Thymus (tissue), 11 donors: ENCODE results near the gene MXD1. TPM values are rescaled to one million over a fixed set of nuclear protein-coding genes. Genes with fewer than 3 reads are reported as not detected.

ENCODE experiments used
- DNase-seq, 9 donors: peaks; one replicate each; pipeline ENCODE4 v3.0.0-alpha.2; 2013; ENCODE audit warnings: low spot score in 9 of 9, low read depth in 6 of 9, missing footprints in 1 of 9
- H3K27ac ChIP-seq, 2 donors: one replicate each; pipeline ENCODE4 v1.5.1; 2013; ENCODE audit warnings: control low read depth in 1 of 2, low read depth in 1 of 2, low read length in 1 of 2, mild to moderate bottlenecking in 1 of 2, moderate library complexity in 1 of 2
- H3K27me3 ChIP-seq, 2 donors: one replicate each; pipeline ENCODE4 v1.5.1; 2013; ENCODE audit warnings: low read length in 1 of 2; ENCODE audit not compliant: control insufficient read depth in 2 of 2, insufficient read depth in 1 of 2
- H3K36me3 ChIP-seq, 2 donors: one replicate each; pipeline ENCODE4 v1.5.1; 2013; ENCODE audit warnings: low read length in 1 of 2, mild to moderate bottlenecking in 1 of 2, moderate library complexity in 1 of 2; ENCODE audit not compliant: control insufficient read depth in 2 of 2, insufficient read depth in 2 of 2
- H3K4me1 ChIP-seq, 2 donors: one replicate each; pipeline ENCODE4 v1.5.1; 2013; ENCODE audit warnings: low read length in 2 of 2; ENCODE audit not compliant: control insufficient read depth in 2 of 2, insufficient read depth in 2 of 2
- H3K4me3 ChIP-seq, 2 donors: one replicate each; pipeline ENCODE4 v1.5.1; 2013; ENCODE audit warnings: low read length in 2 of 2, control low read depth in 1 of 2, mild to moderate bottlenecking in 1 of 2
- H3K9me3 ChIP-seq, 2 donors: one replicate each; pipeline ENCODE4 v1.5.1; 2013; ENCODE audit warnings: low read length in 1 of 2, mild to moderate bottlenecking in 1 of 2; ENCODE audit not compliant: control insufficient read depth in 2 of 2, insufficient read depth in 1 of 2
- WGBS: extraction: QIAGEN DNeasy Blood & Tissue Kit; methylation state at CpG from one replicate; pipeline ENCODE4 v1.1.7; 2013; 5-methylcytosine and 5-hydroxymethylcytosine counted together
- polyA plus RNA-seq: library from polyadenylated mRNA; stranded (reverse); fragments of 200-250 nt; gene quantifications from one replicate; pipeline ENCODE4 v1.2.3, GENCODE V29; 2013
- total RNA-seq: library from RNA; stranded (reverse); fragments of 120-200 nt; gene quantifications from one replicate; pipeline ENCODE4 v1.2.4, GENCODE V29; 2013
- donor health status: healthy.

The MXD1 gene
- total and polyA plus RNA-seq, 2 donors: 12.7 to 12.8 TPM

- Histone ChIP-seq H3K4me3 (no peak overlapping the region), H3K36me3 (no peaks in the 10 kb centered on the region), H3K27me3 (no peaks in the 10 kb centered on the region), H3K4me1 (peaks cover 4 to 40% of the 10 kb centered on the region in 2 donors), H3K27ac (no peak overlapping the region), H3K9me3 (peaks cover 0 to 5% of the 10 kb centered on the region in 2 donors)
- DNase-seq: no peak
- WGBS: 91% methylated on average over 2 of the region's 2 CpGs
Observed at GRCh38 chr2:69966496-69966895, 51.6 kb downstream of the MXD1 start.

GRCh38 chr2:69968609-69969008, 53.7 kb downstream of the MXD1 start:
- Histone ChIP-seq H3K4me1 (peaks cover 11 to 38% of the 10 kb centered on the region in 2 donors), H3K4me3 (no peak overlapping the region), H3K27me3 (no peaks in the 10 kb centered on the region), H3K36me3 (no peaks in the 10 kb centered on the region), H3K27ac (no peak overlapping the region), H3K9me3 (no peaks in the 10 kb centered on the region)
- no peak for DNase-seq
- WGBS: 94% methylated on average over 10 of the region's 10 CpGs

GRCh38 chr2:69969126-69969983, 54.4 kb downstream of the MXD1 start:
- no peak overlapping the region for H3K27ac ChIP-seq
- peaks cover 16 to 34% of the 10 kb centered on the region in 2 donors for H3K4me1 ChIP-seq
- H3K4me3 ChIP-seq: no peak overlapping the region
- H3K9me3 ChIP-seq: no peaks in the 10 kb centered on the region
- no peaks in the 10 kb centered on the region for H3K36me3 ChIP-seq
- no peak for DNase-seq
- no peaks in the 10 kb centered on the region for H3K27me3 ChIP-seq
- 97% methylated on average over 16 of the region's 16 CpGs for WGBS

GRCh38 chr2:69969991-69970390, 55.1 kb downstream of the MXD1 start:
- Histone ChIP-seq H3K36me3 (no peaks in the 10 kb centered on the region), H3K27ac (no peak overlapping the region), H3K4me1 (peaks cover 22 to 34% of the 10 kb centered on the region in 2 donors), H3K27me3 (no peaks in the 10 kb centered on the region), H3K9me3 (no peaks in the 10 kb centered on the region), H3K4me3 (no peak overlapping the region)
- WGBS: 90% methylated on average over 4 of the region's 4 CpGs
- no peak for DNase-seq

- H3K4me3 ChIP-seq: no peak overlapping the region
- peaks cover 45 to 63% of the 10 kb centered on the region in 2 donors for H3K4me1 ChIP-seq
- peaks cover 0 to 7% of the 10 kb centered on the region in 2 donors for H3K9me3 ChIP-seq
- DNase-seq: no peak
- H3K27me3 ChIP-seq: no peaks in the 10 kb centered on the region
- no peaks in the 10 kb centered on the region for H3K36me3 ChIP-seq
- H3K27ac ChIP-seq: no peak overlapping the region
- whole genome bisulfite sequencing: 98% methylated on average over 1 of the region's 1 CpG
Observed at GRCh38 chr2:69972822-69973221, 57.9 kb downstream of the MXD1 start.

GRCh38 chr2:69973335-69973735, 58.4 kb downstream of the MXD1 start:
- DNase-seq: no peak
- 51% methylated on average over 4 of the region's 4 CpGs for WGBS

GRCh38 chr2:69975136-69975852, 60.4 kb downstream of the MXD1 start:
- 95% methylated on average over 12 of the region's 12 CpGs for WGBS
- peak overlapping the region; percentile 70 to 93 for H3K27ac ChIP-seq
- no peak for DNase-seq
- H3K4me3 ChIP-seq: no peak overlapping the region
- H3K9me3 ChIP-seq: peaks cover 0 to 22% of the 10 kb centered on the region in 2 donors
- peaks cover 55 to 74% of the 10 kb centered on the region in 2 donors for H3K4me1 ChIP-seq
- no peaks in the 10 kb centered on the region for H3K27me3 ChIP-seq
- H3K36me3 ChIP-seq: no peaks in the 10 kb centered on the region

More at GRCh38 chr2:69973335-69973735, 58.4 kb downstream of the MXD1 start:
- no peak overlapping the region for H3K27ac ChIP-seq
- H3K36me3 ChIP-seq: no peaks in the 10 kb centered on the region
- peaks cover 48 to 68% of the 10 kb centered on the region in 2 donors for H3K4me1 ChIP-seq
- H3K9me3 ChIP-seq: peaks cover 0 to 12% of the 10 kb centered on the region in 2 donors
- no peaks in the 10 kb centered on the region for H3K27me3 ChIP-seq
- no peak overlapping the region for H3K4me3 ChIP-seq

GRCh38 chr2:69975853-69976462, 61.0 kb downstream of the MXD1 start:
- peak in 6 of 9 donors; percentile 57 to 77 (median 68) for DNase-seq
- no peak overlapping the region for H3K4me3 ChIP-seq
- peaks cover 0 to 22% of the 10 kb centered on the region in 2 donors for H3K9me3 ChIP-seq
- 39% methylated on average over 13 of the region's 13 CpGs for WGBS
- peak overlapping the region; percentile 72 to 93 for H3K27ac ChIP-seq
- no peaks in the 10 kb centered on the region for H3K27me3 ChIP-seq
- H3K4me1 ChIP-seq: peaks cover 55 to 70% of the 10 kb centered on the region in 2 donors
- no peaks in the 10 kb centered on the region for H3K36me3 ChIP-seq
